Effector CD8-positive, alpha-beta T cell (primary cell): ENCODE measurements around the gene CNOT4.

Experiments used
- DNase-seq: peaks from one replicate; lab custom pipeline; 2025; lab: John Stamatoyannopoulos, UW
- total RNA-seq, 4 experiments: gene quantifications; one replicate each; lab custom pipeline; 2026; lab: John Stamatoyannopoulos, UW

Gene CNOT4, protein sequence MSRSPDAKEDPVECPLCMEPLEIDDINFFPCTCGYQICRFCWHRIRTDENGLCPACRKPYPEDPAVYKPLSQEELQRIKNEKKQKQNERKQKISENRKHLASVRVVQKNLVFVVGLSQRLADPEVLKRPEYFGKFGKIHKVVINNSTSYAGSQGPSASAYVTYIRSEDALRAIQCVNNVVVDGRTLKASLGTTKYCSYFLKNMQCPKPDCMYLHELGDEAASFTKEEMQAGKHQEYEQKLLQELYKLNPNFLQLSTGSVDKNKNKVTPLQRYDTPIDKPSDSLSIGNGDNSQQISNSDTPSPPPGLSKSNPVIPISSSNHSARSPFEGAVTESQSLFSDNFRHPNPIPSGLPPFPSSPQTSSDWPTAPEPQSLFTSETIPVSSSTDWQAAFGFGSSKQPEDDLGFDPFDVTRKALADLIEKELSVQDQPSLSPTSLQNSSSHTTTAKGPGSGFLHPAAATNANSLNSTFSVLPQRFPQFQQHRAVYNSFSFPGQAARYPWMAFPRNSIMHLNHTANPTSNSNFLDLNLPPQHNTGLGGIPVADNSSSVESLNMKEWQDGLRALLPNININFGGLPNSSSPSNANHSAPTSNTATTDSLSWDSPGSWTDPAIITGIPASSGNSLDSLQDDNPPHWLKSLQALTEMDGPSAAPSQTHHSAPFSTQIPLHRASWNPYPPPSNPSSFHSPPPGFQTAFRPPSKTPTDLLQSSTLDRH
- 24.6 to 44.6 (median 42.5) reads per million in 4 experiments for total RNA-seq

DNA sequence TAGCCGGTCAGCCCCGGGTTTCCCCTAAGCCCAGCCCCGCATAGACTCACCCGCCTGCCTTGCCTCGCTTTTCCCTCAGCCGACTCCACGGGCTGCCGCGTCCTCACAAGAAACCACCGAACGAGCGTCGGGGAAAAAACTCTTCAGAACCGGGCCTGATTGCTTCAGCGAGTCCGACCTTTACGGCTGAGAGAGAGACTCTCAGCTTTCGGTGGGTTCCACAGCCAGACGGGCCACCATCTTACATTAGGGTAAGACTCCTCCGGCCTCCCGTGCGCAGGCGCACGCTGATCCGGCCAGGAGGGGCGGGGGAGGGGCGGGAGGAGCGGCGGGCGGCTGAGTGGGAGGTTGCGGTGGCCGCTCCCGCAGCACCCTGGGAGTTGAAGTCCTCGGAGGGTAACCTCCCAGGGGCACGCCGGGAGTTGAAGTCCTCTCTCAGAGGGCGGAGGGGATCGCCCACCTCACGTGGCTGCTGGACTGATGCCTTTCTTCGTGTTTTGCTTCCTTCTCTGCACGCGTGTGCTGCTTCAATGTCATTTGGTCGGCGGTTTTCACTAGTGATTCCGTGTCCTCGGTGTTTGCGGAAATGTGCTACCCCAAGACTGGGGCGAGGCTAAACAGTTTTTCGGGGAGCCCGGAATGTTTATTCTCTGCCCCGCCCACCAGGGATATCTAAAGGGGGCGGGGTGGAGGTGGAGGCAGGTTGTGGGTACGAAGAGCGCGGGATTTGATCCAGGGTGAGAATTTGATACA is at the start of gene CNOT4:
Gene CNOT4, minus strand, starts transcription at position 264 of the 753 bp plus-strand sequence. CDS start 71,771 bp downstream, outside the sequence.
- peak; percentile 96 for DNase-seq

DNA sequence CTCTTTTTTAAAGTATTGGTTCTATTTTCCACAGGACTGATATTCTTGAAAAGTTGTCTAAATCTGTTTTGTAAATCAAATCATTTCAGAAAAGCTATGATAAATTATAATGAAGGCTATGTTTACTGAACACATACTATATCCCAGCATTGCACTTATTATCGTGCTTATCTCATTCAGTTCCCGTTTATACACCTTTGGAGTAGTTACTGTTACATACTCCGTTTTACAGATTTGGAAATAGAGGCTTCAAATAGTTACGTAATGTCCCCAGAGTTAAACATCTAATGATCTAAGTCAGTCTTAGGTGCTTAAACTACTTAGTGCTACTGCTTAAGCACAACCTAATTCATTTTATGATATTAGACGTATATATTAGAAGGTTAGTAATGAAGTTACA is 49.0 kb upstream of the CNOT4 start:
- DNase-seq, result no peak

DNA sequence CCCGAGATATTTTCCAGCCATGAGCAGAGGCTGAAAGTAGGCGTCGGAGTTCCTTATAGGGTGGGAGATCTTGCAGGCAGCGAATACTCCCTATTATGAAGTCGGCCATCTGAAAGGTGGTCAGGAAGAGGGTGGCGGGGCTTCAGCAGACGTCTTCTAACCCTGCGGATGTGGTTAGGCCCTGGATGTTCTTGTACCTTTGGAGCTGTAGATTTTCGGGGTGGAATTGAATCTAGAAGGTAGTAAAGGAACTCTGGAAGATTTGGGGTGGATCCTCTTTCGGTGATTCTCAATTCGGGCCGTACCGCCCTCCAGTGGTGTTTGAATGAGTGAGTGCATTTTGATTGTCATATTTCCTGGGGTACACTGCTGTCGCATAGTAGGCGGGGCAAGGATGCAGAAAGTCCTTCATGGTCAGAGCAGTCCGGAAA is 48.5 kb upstream of the CNOT4 start:
- peak; percentile 53 for DNase-seq

DNA sequence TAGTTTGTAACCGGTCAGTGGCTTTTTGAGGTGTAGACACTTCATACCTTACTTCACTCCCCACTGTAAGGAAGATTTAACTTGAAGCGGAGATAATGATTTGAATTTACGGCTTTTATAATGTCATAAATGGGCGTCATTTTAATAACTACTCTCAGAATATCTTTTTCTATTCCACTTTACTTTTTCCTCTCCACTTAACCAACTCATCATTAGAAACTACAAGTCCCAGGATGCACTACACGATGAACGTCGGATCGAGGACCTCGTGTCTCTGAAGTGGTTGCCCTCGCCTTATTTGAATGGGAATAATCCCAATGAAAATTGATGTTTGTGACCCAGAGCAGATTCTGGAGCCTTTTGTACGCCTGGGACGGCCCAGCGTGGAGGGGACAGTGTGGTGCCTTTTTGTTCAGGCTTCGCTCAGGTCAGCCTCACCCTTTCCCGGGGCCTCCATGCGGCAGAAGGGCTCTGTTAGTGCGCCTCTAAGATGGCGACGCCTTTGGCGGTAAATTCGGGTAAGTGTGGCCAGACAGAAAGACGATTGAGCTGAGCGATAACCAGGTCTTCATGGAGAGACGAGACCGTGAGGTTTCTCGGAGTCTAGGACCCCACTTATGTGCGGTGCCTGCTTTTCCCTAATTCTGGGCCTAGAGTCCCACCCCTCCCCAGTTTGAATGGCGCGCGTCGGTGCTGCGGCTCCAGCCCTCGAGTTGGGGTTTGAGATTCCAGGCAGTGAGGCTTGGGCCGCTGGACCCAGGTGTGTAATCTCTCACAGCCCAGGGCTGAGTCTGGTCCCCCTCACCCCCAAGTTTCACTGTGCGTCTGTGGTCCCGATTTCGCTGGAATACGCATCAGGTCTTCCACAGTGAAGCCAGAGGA is 47.8 kb upstream of the CNOT4 start, which contains the start of gene NUP205:
Gene NUP205, plus strand, starts transcription at position 463 of the 882 bp plus-strand sequence. Its CDS starts 28 bp downstream, at position 491.
- DNase-seq, result peak; percentile 54

DNA sequence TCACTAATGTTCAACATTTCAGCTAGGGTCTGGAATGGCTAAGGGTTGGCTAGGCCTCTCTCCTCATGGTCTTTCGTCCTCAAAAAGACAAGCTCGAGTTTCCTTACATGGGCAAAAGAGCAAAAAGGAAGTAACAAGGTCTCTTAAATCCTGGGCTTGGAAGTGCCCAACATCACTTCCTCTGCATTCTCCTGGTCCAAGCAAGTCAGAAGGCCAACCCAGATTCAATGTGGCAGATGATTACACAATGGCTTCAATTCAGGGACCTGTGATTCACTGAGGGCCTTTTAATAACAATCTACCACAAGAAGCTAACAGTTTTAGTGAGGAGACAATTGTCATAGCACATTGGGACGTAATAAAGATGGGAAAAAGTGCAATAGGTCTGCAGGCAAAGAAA is 43.4 kb upstream of the CNOT4 start:
- no peak for DNase-seq

DNA sequence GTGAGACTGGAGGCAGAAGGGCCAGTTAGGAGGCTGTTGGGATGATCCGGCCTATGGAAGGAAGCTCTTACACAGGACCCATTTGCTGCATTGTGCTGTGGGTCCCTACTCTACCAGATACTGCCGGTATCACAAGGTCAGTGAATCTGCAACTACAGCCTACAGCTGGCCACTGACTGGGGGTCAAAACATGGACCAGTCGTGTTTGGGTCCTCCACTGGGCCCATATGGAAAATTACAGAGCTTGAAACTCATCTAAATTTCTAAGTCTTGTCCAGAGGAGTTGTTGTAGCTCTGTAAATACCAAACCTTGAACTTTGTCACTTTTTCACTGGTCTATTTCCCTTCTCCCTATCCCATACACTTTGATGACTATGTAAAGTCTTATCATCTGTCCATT is 42.2 kb upstream of the CNOT4 start:
- DNase-seq, result no peak

DNA sequence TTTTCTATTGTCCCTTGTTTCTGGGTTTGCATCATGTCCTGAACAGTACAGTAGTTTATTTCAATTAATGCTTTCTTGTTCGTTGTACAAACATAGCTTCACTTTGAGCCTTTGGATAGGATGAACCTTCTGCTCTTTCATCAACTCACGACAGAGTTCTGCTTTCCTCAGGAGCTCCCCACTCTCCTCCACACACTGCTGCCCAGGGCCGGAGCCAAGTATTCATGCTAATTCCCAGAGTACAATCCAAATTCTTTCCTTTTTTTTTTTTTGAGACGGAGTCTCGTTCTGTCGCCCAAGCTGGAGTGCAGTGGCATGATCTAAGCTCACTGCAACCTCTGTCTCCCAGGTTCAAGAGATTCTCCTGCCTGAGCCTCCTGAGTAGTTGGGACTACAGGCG is 40.3 kb upstream of the CNOT4 start:
- no peak for DNase-seq

DNA sequence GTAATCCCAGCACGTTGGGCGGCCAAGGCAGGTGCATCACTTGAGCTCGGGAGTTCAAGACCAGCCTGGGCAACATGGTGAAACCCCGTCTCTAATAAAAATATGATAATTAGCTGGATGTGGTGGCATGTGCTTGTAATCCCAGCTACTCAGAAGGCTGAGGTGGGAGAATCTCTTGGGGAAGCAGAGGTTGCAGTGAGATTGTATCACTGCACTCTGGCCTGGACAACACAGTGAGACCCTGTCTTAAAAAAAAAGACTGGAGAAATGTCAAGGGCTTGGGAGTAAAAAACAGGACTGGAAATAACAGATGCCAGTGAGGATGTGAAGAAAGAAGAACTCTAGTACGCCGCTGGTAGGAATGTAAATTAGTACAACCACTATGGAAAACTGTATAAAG is 31.1 kb upstream of the CNOT4 start:
- no peak for DNase-seq

DNA sequence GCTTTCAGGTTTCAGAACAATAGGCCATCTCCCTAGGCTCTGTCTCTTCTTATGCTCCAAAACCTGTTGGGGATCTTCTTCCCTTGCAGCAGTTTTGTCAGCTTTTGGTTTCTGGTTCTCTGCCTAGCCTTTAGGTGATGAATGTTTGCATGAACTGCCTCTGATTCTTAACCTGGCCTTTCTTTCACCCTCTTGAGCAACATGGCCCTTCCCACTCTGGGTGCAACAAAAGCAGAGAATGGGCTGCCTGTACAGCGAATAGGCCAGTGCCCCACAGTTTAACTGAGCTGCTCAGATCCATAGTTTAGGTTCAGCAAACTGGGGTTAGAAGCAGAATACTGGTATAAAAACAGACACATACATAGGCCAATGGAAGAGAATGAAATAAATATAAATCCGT is 29.7 kb upstream of the CNOT4 start:
- no peak for DNase-seq

DNA sequence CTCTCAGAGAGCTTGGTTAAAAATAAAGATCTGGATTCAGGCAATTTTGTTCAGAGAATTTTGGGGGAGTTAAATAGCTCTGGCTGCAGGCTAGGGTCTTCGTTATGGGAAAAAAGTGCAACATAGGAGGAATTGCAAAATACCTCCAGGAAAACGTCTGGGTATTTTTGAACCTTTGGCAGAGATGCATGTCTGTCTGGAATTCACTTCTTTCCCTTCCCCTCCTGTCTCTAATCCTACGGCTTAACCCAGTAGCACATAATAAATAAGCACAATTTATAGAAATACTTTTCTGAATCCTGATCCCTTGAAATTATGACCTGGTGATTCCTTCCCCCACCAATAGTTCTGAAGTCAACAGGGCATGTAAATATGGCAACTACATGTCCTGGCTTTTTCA is 28.5 kb upstream of the CNOT4 start:
- DNase-seq, result no peak

DNA sequence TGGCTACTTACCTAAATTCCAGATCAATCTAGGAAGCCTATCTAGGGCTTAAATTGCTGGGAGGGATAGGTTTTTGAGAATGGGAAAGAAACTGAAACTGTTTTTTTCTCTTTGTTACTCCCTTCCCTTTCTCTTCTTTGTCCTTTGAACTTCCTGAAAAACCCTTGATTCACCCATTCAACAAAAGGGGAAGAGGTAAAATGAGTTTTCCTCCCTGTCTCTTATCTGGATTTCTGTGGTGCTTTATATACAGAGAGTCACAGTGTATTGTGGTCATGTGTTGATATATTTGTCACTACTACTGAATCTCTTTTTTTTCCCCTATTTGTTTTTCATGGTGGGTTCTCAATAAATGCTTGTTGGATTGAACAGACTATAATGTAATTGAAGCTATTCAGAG is 28.0 kb upstream of the CNOT4 start:
- no peak for DNase-seq

DNA sequence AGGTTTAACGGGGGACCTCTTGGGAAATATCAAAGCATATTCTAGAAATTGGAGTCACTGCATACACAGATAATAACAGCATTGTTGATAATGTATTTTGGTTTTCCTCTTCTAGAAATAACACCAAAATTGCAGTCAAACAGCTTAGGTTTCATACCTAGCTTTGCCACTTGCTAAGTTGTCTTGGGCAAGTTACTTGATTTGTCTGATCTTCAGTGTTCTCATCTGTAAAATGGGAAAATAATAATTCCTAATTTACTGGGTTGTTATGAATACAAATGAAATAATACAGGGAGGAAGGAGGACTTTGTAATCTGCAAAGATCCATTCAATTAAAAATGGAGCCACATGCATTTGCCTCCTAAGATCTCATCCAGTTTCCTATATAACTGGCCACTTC is 27.6 kb upstream of the CNOT4 start:
- no peak for DNase-seq

DNA sequence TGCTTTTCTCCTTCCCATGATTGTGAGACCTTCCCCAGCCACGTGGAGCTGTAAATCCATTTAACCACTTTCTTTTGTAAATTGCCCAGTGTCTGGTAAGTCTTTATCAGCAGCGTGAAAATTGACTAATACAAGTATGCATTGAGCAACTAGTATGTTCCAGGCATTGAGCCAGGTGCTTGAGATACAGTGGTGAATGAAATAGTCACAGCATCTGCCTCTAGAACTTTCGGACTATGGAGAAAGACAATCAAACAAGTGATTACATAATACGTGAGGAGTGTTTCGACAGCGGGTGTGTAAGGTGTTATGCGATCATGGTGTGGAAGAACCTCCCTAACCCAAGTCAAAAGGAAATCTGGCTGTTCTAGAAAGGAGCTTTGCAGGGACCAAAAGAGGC is 26.2 kb upstream of the CNOT4 start:
- no peak for DNase-seq

DNA sequence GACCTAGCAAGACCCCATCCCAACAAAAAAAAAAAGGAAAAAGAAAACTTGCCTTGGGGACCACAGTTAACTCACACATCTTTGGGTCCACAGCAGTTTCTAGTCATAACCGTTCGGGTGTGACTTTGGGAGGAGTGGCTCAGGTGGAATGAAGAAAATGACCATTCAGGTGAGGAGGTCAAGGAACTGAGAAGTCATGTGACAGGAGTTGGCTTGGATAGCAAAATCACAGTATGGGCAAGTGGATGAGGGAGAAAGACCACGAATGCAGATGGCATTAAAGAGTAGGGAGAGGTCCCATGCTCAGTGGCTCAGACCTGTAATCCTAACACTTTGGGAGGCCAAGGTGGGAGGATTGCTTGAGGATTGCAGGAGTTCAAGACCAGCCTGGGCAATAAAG is 17.1 kb upstream of the CNOT4 start:
- DNase-seq, result no peak

DNA sequence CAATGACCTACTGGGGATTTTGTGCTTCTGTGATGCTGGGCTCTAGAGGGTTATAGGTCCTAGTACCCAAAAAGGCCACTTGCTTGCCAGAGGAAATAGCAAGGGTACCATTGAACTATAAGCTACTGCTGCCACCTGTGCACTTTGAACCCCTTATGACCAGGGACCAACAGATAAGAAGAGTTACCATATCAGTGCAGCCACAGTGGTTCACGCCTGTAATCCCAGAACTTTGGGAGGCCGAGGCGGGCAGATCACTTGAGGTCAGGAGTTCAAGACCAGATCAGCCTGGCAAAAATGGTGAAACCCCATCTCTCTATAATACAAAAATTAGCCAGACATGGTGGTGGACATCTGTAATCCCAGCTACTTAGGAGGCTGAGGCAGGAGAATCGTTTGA is 15.5 kb upstream of the CNOT4 start:
- DNase-seq, result no peak

DNA sequence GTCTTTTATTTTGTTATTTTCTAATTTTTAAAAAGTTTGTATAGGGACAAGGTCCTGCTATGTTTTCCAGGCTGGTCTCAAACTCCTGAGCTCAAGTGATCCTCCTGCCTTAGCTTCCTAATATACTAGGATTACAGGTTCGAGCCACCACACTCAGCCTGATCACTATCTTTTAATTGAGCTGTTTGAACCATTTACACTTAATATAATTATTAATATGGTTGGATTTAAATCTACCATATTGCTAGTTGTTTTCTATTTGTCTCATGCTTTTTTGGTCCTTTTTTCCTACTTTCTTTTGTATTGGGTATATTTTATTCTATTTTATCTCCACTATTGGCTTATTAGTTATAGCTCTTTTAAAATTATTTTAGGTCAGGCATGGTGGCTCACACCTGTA is 13.2 kb upstream of the CNOT4 start:
- no peak for DNase-seq

DNA sequence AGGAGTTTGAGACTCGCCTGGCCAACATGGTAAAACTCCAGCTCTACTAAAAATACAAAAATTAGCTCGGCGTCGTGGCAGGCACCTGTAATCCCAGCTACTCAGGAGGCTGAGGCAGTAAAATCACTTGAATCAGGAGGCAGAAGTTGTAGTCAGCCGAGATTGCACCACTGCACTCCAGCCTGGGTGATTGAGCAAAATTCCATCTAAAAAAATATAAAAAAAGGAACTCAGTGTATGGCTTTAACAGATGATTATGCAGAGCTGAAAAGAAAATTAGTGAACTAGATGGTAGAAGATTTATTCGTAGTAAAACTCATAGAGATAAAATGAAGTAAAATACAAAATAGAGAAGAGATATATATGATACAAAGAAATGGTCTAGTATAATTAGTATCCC is 12.6 kb upstream of the CNOT4 start:
- DNase-seq, result no peak

DNA sequence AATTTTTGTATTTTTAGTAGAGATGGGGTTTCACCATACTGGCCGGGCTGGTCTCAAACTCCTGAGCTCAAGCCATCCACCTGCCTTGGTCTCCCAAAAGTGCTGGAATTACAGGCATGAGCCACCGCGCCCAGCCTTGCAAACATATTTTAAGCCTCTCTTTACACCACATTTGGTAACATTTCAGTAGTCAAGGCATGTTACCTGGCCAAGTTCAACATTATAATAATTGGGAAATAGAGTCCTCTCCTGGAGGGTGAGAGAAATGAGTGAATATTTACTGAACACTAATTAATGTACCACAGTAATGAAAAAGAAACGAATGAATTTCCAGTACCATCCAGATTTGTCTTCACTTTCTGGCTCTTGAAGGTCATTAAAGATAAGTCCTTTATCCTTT is 10.0 kb upstream of the CNOT4 start:
- DNase-seq, result no peak

DNA sequence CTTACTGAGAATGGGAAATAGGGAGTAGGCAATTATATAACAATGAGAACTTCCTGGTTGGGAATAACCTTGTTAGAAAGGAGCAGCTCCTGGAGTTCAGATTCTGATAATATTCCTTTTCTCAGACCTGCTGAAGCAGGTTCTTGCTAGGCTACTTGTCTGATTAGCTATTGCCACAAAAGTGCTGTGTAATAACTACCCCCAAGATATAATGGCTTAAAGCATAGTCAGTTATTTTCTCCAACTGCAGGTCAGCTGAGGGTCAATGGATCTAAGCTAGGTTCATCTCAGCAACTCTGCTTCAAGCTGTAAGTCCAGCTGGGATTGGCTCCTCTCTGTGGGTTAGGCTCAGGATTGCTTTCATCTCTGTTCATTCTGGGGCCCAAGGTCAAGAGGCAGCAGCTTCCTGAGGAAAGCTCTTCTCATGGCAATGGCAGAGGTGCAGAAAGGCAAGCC is 9.4 kb upstream of the CNOT4 start:
- DNase-seq, result no peak

DNA sequence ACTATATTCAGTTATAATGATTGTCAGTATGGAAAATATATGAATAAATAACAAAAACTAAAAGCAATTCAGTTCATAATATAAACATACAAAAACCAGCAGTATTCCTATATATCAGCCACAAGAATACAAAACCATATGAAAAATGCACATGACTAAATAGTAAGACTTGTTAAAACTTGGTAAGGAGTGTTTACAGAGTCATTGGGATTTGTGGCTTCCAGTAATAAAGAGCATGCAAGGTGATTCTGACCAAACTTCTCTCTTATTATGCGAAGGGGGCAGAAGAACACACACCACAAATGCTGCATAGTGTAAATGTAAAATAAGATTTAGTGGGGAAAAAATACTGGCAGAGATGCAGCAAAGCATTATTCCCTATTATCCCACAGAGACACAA is 8.8 kb upstream of the CNOT4 start:
- no peak for DNase-seq

DNA sequence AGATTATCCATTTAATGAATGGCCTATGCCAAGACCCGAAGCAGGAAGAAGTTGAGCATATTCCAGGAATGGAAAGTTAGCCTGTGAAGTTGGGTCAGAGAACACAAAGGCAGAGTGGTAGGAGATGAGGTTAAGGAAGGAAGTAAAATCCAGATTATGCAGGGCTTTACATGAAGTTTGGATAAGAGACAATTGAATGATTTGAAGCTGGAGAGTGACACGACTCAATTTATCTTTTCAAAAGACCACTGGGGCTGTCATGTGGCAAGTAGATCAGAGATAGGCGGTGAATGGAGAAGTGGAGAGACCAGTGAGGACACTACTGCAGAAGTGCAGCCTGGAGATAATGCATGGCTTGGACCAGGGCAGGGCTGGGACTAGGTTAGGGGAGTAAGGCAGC is 7.2 kb upstream of the CNOT4 start:
- no peak for DNase-seq
